ENCODE results near the gene TAF4.
"Not testable (repeated sequence)": the region's sequence is repeated elsewhere in the genome, so short reads cannot be mapped to it uniquely, and the experiment has no call there.

TAF4 gene

DNA sequence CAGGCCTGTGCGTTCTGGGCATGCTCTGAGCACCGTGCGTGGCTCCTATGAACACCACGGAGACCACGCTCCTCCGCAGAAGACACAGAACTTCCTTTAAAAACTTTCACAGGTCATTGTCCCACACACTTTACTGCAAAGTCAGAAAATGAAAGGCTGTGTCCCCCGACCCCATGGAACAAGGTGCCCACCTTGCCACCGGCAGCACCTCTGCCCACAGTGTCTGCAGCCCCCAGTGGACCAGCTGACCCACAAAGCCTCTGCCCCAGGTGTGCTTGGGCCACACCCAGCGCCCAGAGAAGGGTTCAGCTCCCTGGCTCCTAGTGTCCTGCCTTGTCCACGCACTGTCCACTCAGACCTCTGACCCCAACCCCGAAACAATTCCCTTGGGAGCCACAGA is 8.7 kb downstream of the TAF4 start:
- Histone ChIP-seq H3K27ac (ENCODE audit: low read depth, low read length) (no peak overlapping the region), H3K18ac (ENCODE audit: low read length) (no peak overlapping the region), H3K79me1 (ENCODE audit: low read length) (peaks cover 38% of the 10 kb centered on the region), H3K27me3 (ENCODE audit: insufficient read depth, low read length, poor library complexity) (no peaks in the 10 kb centered on the region), H4K5ac (ENCODE audit: low read length) (no peak overlapping the region), H2BK15ac (replicated peaks; ENCODE audit: low read depth) (no peak overlapping the region), H3K4me3 (ENCODE audit: low read length) (no peak overlapping the region), H3K79me2 (ENCODE audit: control insufficient read depth, insufficient read depth, low read length) (peaks cover 84% of the 10 kb centered on the region), H2BK120ac (ENCODE audit: low read depth, low read length) (no peak overlapping the region), H3K23ac (ENCODE audit: low read length) (no peak overlapping the region), H3K56ac (ENCODE audit: low read length) (no peak overlapping the region), H2AK5ac (ENCODE audit: low read length) (no peak overlapping the region), H4K8ac (ENCODE audit: low read depth, low read length) (no peak overlapping the region), H3K4me1 (ENCODE audit: control insufficient read depth, low read depth, low read length) (no peaks in the 10 kb centered on the region), H3K9ac (ENCODE audit: low read length) (no peak overlapping the region), H3K36me3 (ENCODE audit: control insufficient read depth, insufficient read depth, low read length) (peaks cover 3% of the 10 kb centered on the region), H2BK5ac (ENCODE audit: low read length) (no peak overlapping the region), H3K4me2 (ENCODE audit: low read length) (no peak overlapping the region), H3K4ac (ENCODE audit: low read depth, low read length) (no peak overlapping the region)
- DNase-seq: no peak
- WGBS (ENCODE audit: extremely low coverage, insufficient coverage, low lambda C conversion rate): no CpG with 5 or more reads among the region's 11 CpGs

GRCh38 chr20:62056377-62056776 is 9.3 kb downstream of the TAF4 start:
- WGBS (ENCODE audit: extremely low coverage, insufficient coverage, low lambda C conversion rate): no CpG with 5 or more reads among the region's 6 CpGs

GRCh38 chr20:62055862-62056115 is 9.9 kb downstream of the TAF4 start:
- not testable (repeated sequence) for H3K27ac ChIP-seq (ENCODE audit: low read depth, low read length); H4K8ac ChIP-seq (ENCODE audit: low read depth, low read length); H3K23ac ChIP-seq (ENCODE audit: low read length); H3K18ac ChIP-seq (ENCODE audit: low read length); H2BK5ac ChIP-seq (ENCODE audit: low read length); H3K9ac ChIP-seq (ENCODE audit: low read length); H3K56ac ChIP-seq (ENCODE audit: low read length); H3K4me2 ChIP-seq (ENCODE audit: low read length); H3K4ac ChIP-seq (ENCODE audit: low read depth, low read length); H2BK15ac ChIP-seq (replicated peaks; ENCODE audit: low read depth); H2BK120ac ChIP-seq (ENCODE audit: low read depth, low read length); H3K36me3 ChIP-seq (ENCODE audit: control insufficient read depth, insufficient read depth, low read length); DNase-seq; H3K27me3 ChIP-seq (ENCODE audit: insufficient read depth, low read length, poor library complexity); H3K4me1 ChIP-seq (ENCODE audit: control insufficient read depth, low read depth, low read length); H2AK5ac ChIP-seq (ENCODE audit: low read length); H3K4me3 ChIP-seq (ENCODE audit: low read length); H4K5ac ChIP-seq (ENCODE audit: low read length)
- WGBS (ENCODE audit: extremely low coverage, insufficient coverage, low lambda C conversion rate): no CpG with 5 or more reads among the region's 6 CpGs
- Histone ChIP-seq H3K79me2 (ENCODE audit: control insufficient read depth, insufficient read depth, low read length) (peaks cover 84% of the 10 kb centered on the region), H3K79me1 (ENCODE audit: low read length) (peaks cover 40% of the 10 kb centered on the region)

More at GRCh38 chr20:62056377-62056776, 9.3 kb downstream of the TAF4 start:
- Histone ChIP-seq H3K27ac (ENCODE audit: low read depth, low read length) (no peak overlapping the region), H4K5ac (ENCODE audit: low read length) (no peak overlapping the region), H2AK5ac (ENCODE audit: low read length) (no peak overlapping the region), H3K18ac (ENCODE audit: low read length) (no peak overlapping the region), H2BK15ac (replicated peaks; ENCODE audit: low read depth) (no peak overlapping the region), H3K36me3 (ENCODE audit: control insufficient read depth, insufficient read depth, low read length) (peaks cover 3% of the 10 kb centered on the region), H3K9ac (ENCODE audit: low read length) (no peak overlapping the region), H3K79me1 (ENCODE audit: low read length) (peaks cover 42% of the 10 kb centered on the region), H3K27me3 (ENCODE audit: insufficient read depth, low read length, poor library complexity) (no peaks in the 10 kb centered on the region), H4K8ac (ENCODE audit: low read depth, low read length) (no peak overlapping the region), H3K4ac (ENCODE audit: low read depth, low read length) (no peak overlapping the region), H3K56ac (ENCODE audit: low read length) (no peak overlapping the region), H3K4me3 (ENCODE audit: low read length) (no peak overlapping the region), H3K4me1 (ENCODE audit: control insufficient read depth, low read depth, low read length) (no peaks in the 10 kb centered on the region), H3K23ac (ENCODE audit: low read length) (no peak overlapping the region), H2BK5ac (ENCODE audit: low read length) (no peak overlapping the region), H3K79me2 (ENCODE audit: control insufficient read depth, insufficient read depth, low read length) (peaks cover 84% of the 10 kb centered on the region), H3K4me2 (ENCODE audit: low read length) (no peak overlapping the region), H2BK120ac (ENCODE audit: low read depth, low read length) (no peak overlapping the region)
- no peak for DNase-seq

GRCh38 chr20:62055106-62055861 is 10.4 kb downstream of the TAF4 start:
- no peak overlapping the region for H2BK120ac ChIP-seq (ENCODE audit: low read depth, low read length)

DNA sequence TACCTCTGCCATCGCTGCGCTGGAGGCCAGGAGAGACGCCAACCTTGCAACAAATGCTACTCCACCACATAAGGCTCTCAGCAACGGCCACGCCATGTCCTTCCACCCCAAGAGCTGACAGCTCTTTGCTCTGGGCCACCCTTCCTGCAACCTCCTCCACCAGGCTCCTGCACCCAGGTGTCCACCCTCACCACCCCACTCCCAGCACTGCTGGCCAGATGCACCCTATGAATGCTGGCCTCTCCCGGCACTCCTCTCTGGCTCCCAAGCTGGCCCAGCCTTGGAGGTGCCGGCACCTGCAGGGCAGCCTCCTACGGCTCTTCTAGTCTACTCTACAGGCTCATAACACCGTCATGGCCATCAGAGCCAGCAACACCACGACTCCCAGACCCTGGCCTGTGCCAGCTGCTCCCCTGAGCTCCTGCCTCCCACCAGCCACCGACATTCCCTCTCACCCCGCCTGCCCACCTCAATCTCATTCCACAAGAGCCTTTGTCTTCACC is 11.2 kb downstream of the TAF4 start:
- Histone ChIP-seq H3K4ac (ENCODE audit: low read depth, low read length) (no peak overlapping the region), H3K27me3 (ENCODE audit: insufficient read depth, low read length, poor library complexity) (no peaks in the 10 kb centered on the region), H3K79me1 (ENCODE audit: low read length) (peaks cover 35% of the 10 kb centered on the region), H2BK5ac (ENCODE audit: low read length) (no peak overlapping the region), H3K18ac (ENCODE audit: low read length) (no peak overlapping the region), H3K4me1 (ENCODE audit: control insufficient read depth, low read depth, low read length) (no peaks in the 10 kb centered on the region), H2BK15ac (replicated peaks; ENCODE audit: low read depth) (no peak overlapping the region), H3K36me3 (ENCODE audit: control insufficient read depth, insufficient read depth, low read length) (peaks cover 3% of the 10 kb centered on the region), H4K8ac (ENCODE audit: low read depth, low read length) (no peak overlapping the region), H2BK120ac (ENCODE audit: low read depth, low read length) (no peak overlapping the region), H3K4me3 (ENCODE audit: low read length) (no peak overlapping the region), H3K9ac (ENCODE audit: low read length) (no peak overlapping the region), H3K4me2 (ENCODE audit: low read length) (no peak overlapping the region), H3K23ac (ENCODE audit: low read length) (no peak overlapping the region), H3K27ac (ENCODE audit: low read depth, low read length) (no peak overlapping the region), H3K79me2 (ENCODE audit: control insufficient read depth, insufficient read depth, low read length) (peaks cover 84% of the 10 kb centered on the region), H2AK5ac (ENCODE audit: low read length) (no peak overlapping the region), H3K56ac (ENCODE audit: low read length) (no peak overlapping the region), H4K5ac (ENCODE audit: low read length) (no peak overlapping the region)
- no CpG with 5 or more reads among the region's 12 CpGs for WGBS (ENCODE audit: extremely low coverage, insufficient coverage, low lambda C conversion rate)
- no peak for DNase-seq

More at GRCh38 chr20:62055106-62055861, 10.4 kb downstream of the TAF4 start:
- DNase-seq: no peak
- Histone ChIP-seq H3K36me3 (ENCODE audit: control insufficient read depth, insufficient read depth, low read length) (peaks cover 3% of the 10 kb centered on the region), H3K4me1 (ENCODE audit: control insufficient read depth, low read depth, low read length) (no peaks in the 10 kb centered on the region), H2AK5ac (ENCODE audit: low read length) (no peak overlapping the region), H3K79me1 (ENCODE audit: low read length) (peaks cover 37% of the 10 kb centered on the region), H3K56ac (ENCODE audit: low read length) (no peak overlapping the region), H2BK15ac (replicated peaks; ENCODE audit: low read depth) (no peak overlapping the region), H4K8ac (ENCODE audit: low read depth, low read length) (no peak overlapping the region), H3K4me3 (ENCODE audit: low read length) (no peak overlapping the region), H4K5ac (ENCODE audit: low read length) (no peak overlapping the region), H3K4ac (ENCODE audit: low read depth, low read length) (no peak overlapping the region), H3K27me3 (ENCODE audit: insufficient read depth, low read length, poor library complexity) (no peaks in the 10 kb centered on the region), H3K18ac (ENCODE audit: low read length) (no peak overlapping the region), H3K27ac (ENCODE audit: low read depth, low read length) (no peak overlapping the region), H3K79me2 (ENCODE audit: control insufficient read depth, insufficient read depth, low read length) (peaks cover 84% of the 10 kb centered on the region), H3K4me2 (ENCODE audit: low read length) (no peak overlapping the region), H2BK5ac (ENCODE audit: low read length) (no peak overlapping the region), H3K9ac (ENCODE audit: low read length) (no peak overlapping the region), H3K23ac (ENCODE audit: low read length) (no peak overlapping the region)
- WGBS (ENCODE audit: extremely low coverage, insufficient coverage, low lambda C conversion rate): no CpG with 5 or more reads among the region's 21 CpGs
